ENCODE measurements around the gene INS. TPM values are rescaled to one million over a fixed set of nuclear protein-coding genes. Genes with fewer than 3 reads are reported as not detected.
A peak's percentile ranks its signal among the peaks of the same experiment; 100 is the strongest.
"Not testable (repeated sequence)": the region's sequence is repeated elsewhere in the genome, so short reads cannot be mapped to it uniquely, and the experiment has no call there.

INS gene
- polyA plus RNA-seq, 1 experiment = not detected

GRCh38 chr11:2194877-2195755, 34.1 kb upstream of the INS start:
- H3K36me3 ChIP-seq (ENCODE audit: control insufficient read depth, insufficient read depth, low read length) = no peaks in the 10 kb centered on the region
- TF ChIP-seq CTCF (IDR thresholded peaks at IDR 0.05; ENCODE audit: insufficient read depth, low read depth, low read length) = peak; percentile 95
- no peak for DNase-seq (ENCODE audit: low read depth)
- POLR2A ChIA-PET = no interaction called here
- H3K4me3 ChIP-seq (ENCODE audit: low read depth, low read length) = no peak overlapping the region
- H3K27me3 ChIP-seq (ENCODE audit: control insufficient read depth, insufficient read depth, low read length) = peaks cover 1% of the 10 kb centered on the region
- CTCF ChIA-PET = interaction anchor here (0.6 to 5.1 kb wide), 22 partner anchors 9 to 339 kb away, joined by 3 to 75 read pairs (median 4); partner anchors contain the start of genes C11orf21, TSPAN32 and TSSC4

GRCh38 chr11:2193888-2194595, 33.0 kb upstream of the INS start:
- H3K4me3 ChIP-seq (ENCODE audit: low read depth, low read length); H3K36me3 ChIP-seq (ENCODE audit: control insufficient read depth, insufficient read depth, low read length); POLR2A ChIA-PET; H3K27me3 ChIP-seq (ENCODE audit: control insufficient read depth, insufficient read depth, low read length); DNase-seq (ENCODE audit: low read depth): not testable (repeated sequence)
- CTCF ChIA-PET = interaction anchor here (0.6 to 5.1 kb wide), 17 partner anchors 8 to 337 kb away, joined by 3 to 75 read pairs (median 4); partner anchors contain the start of genes C11orf21 and TSPAN32

GRCh38 chr11:2193099-2193887, 32.3 kb upstream of the INS start:
- DNase-seq (ENCODE audit: low read depth) = no peak
- no peaks in the 10 kb centered on the region for H3K36me3 ChIP-seq (ENCODE audit: control insufficient read depth, insufficient read depth, low read length)
- peaks cover 1% of the 10 kb centered on the region for H3K27me3 ChIP-seq (ENCODE audit: control insufficient read depth, insufficient read depth, low read length)
- POLR2A ChIA-PET = no interaction called here
- no peak overlapping the region for H3K4me3 ChIP-seq (ENCODE audit: low read depth, low read length)
- CTCF ChIA-PET = interaction anchor here (0.9 to 5.1 kb wide), 8 partner anchors 15 to 540 kb away, joined by 3 to 75 read pairs (median 8); partner anchors contain the start of genes C11orf21 and TSPAN32
- no peak for TF ChIP-seq CTCF (IDR thresholded peaks at IDR 0.05; ENCODE audit: insufficient read depth, low read depth, low read length)

- no peak for TF ChIP-seq CTCF (IDR thresholded peaks at IDR 0.05; ENCODE audit: insufficient read depth, low read depth, low read length)
- CTCF ChIA-PET = interaction anchor here (0.9 to 5.1 kb wide), 6 partner anchors 11 to 539 kb away, joined by 3 to 75 read pairs (median 11); partner anchors contain the start of genes C11orf21 and TSPAN32
- H3K36me3 ChIP-seq (ENCODE audit: control insufficient read depth, insufficient read depth, low read length) = no peaks in the 10 kb centered on the region
- DNase-seq (ENCODE audit: low read depth) = no peak
- POLR2A ChIA-PET = no interaction called here
- H3K27me3 ChIP-seq (ENCODE audit: control insufficient read depth, insufficient read depth, low read length) = peaks cover 1% of the 10 kb centered on the region
- H3K4me3 ChIP-seq (ENCODE audit: low read depth, low read length) = no peak overlapping the region
These were observed 31.4 kb upstream of the INS start for GRCh38 chr11:2192435-2192834.

DNA sequence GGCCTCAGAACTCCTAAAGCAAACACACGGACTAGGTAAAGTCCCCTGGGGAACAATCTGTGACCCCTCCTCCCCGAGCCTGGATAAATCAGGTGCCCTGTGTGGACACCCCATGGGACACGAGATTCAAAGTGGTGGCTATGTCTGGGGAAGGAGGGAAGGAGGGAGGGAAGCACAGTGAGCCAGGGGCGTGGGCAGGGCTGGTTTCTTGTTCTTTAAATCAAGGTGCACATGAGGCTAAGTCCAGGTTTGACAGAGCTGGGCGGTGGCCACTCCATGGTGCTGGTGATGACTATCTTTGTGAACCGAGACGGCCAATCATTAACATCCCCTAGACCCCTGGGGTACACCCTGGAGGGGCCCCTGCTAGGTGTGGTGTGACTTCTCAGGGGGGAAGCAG, 30.9 kb upstream of the INS start:
- Histone ChIP-seq H3K4me3 (ENCODE audit: low read depth, low read length) (no peak overlapping the region), H3K36me3 (ENCODE audit: control insufficient read depth, insufficient read depth, low read length) (no peaks in the 10 kb centered on the region), H3K27me3 (ENCODE audit: control insufficient read depth, insufficient read depth, low read length) (peaks cover 1% of the 10 kb centered on the region)
- no peak for DNase-seq (ENCODE audit: low read depth)
- ChIA-PET CTCF (interaction anchor here (1.3 to 5.1 kb wide), 4 partner anchors 11 to 539 kb away, joined by 3 to 75 read pairs (median 16); no protein-coding TSS in a partner anchor), POLR2A (no interaction called here)
- no peak for TF ChIP-seq CTCF (IDR thresholded peaks at IDR 0.05; ENCODE audit: insufficient read depth, low read depth, low read length)
